GM12878 (cell line): Measurements from ENCODE around the gene SALL3. TPM values are rescaled to one million over a fixed set of nuclear protein-coding genes. Genes with fewer than 3 reads are reported as not detected.

Experiments used
- ATAC-seq: fragments of 200-7000 bp; cut with Tn5 transposase; 3 replicates; pipeline ENCODE4 v1.9.1; 2020; ENCODE audit warnings: mild to moderate bottlenecking, moderate library complexity
- BruUV-seq: library from RNA; stranded (reverse); fragments of 400-500 nt; replicated peaks from 2 replicates; lab custom pipeline; 2021; lab: Mats Ljungman, UMichigan
- CTCF ChIA-PET: fragments of 300-600 bp; sonication (Branson Sonifier 250); formaldehyde crosslinking; extraction: SDS; loops from one replicate; lab custom pipeline; 2021; ENCODE audit warnings: inconsistent platforms; lab: Yijun Ruan, JAX
- POLR2A ChIA-PET: fragments of 350-600 bp; formaldehyde crosslinking; extraction: SDS; loops from one replicate; lab custom pipeline; 2021; ENCODE audit warnings: inconsistent platforms; lab: Charles Lee
- RAD21 ChIA-PET: fragments of 300-600 bp; sonication (Branson Sonifier 250); formaldehyde crosslinking; loops from one replicate; lab custom pipeline; 2023; ENCODE audit warnings: antibody characterized with exemption; ENCODE audit not compliant: unreplicated experiment; lab: Charles Lee
- SMC1A ChIA-PET: fragments of 300-600 bp; sonication (Branson Sonifier 250); formaldehyde crosslinking; loops from one replicate; lab custom pipeline; 2023; ENCODE audit not compliant: unreplicated experiment, uncharacterized antibody; lab: Charles Lee
- DNase-seq: peaks from one replicate; pipeline ENCODE4 v3.0.0-alpha.2; 2011; ENCODE audit warnings: low read depth, low spot score
- FAIRE-seq: peaks from 3 replicates; lab custom pipeline; 2011; peaks lifted over from hg19 to GRCh38; lab: Jason Lieb, UNC
- H2AFZ ChIP-seq: 2 replicates; pipeline ENCODE4 v1.6.0; 2011; ENCODE audit warnings: low read depth, low read length, control low read depth; ENCODE audit not compliant: control insufficient read depth
- H3K27ac ChIP-seq: 2 replicates; pipeline ENCODE4 v1.5.1; 2011; ENCODE audit warnings: control low read depth; ENCODE audit not compliant: control insufficient read depth, insufficient read depth
- H3K27me3 ChIP-seq, 2 experiments: replicated peaks in 1 of 2; 2 replicates each; pipeline versions ENCODE4 v1.6.0 to v1.6.1; 2011; ENCODE audit warnings: low read length in 1 of 2; ENCODE audit not compliant: control insufficient read depth in 2 of 2, insufficient read depth in 2 of 2
- H3K36me3 ChIP-seq, 2 experiments: 2 replicates each; pipeline ENCODE4 v1.5.1; 2011; ENCODE audit warnings: low read length in 1 of 2; ENCODE audit not compliant: control insufficient read depth in 2 of 2, insufficient read depth in 2 of 2
- H3K4me1 ChIP-seq: 2 replicates; pipeline ENCODE4 v1.6.1; 2011; ENCODE audit warnings: mild to moderate bottlenecking, low read length, moderate library complexity, mixed read lengths; ENCODE audit not compliant: control insufficient read depth, insufficient read depth
- H3K4me2 ChIP-seq: 2 replicates; pipeline ENCODE4 v1.6.0; 2011; ENCODE audit warnings: control low read depth; ENCODE audit not compliant: control insufficient read depth, insufficient read depth
- H3K4me3 ChIP-seq: fragments of 200-600 bp; sonication (generic); 2 replicates; pipeline ENCODE4 v1.5.1; 2016
- H3K79me2 ChIP-seq: 2 replicates; pipeline ENCODE4 v1.6.0; 2011; ENCODE audit warnings: low read length; ENCODE audit not compliant: control insufficient read depth, insufficient read depth
- H3K9ac ChIP-seq: 2 replicates; pipeline ENCODE4 v1.8.0; 2011; ENCODE audit warnings: low read length, control low read depth, mixed read lengths; ENCODE audit not compliant: control insufficient read depth, insufficient read depth
- H3K9me3 ChIP-seq: replicated peaks from 3 replicates; pipeline ENCODE4 v1.5.1; 2011; ENCODE audit warnings: mild to moderate bottlenecking, low read length; ENCODE audit not compliant: control insufficient read depth, insufficient read depth
- H4K20me1 ChIP-seq: 2 replicates; pipeline ENCODE4 v1.6.0; 2011; ENCODE audit not compliant: control insufficient read depth, insufficient read depth
- ATF3 ChIP-seq: IDR thresholded peaks from 2 replicates; pipeline ENCODE4 v1.6.1; 2011; ENCODE audit warnings: low read depth, mild to moderate bottlenecking, low read length, moderate library complexity, borderline replicate concordance; ENCODE audit errors: extremely low read depth
- BCL11A ChIP-seq: IDR thresholded peaks from 2 replicates; pipeline ENCODE4 v1.6.1; 2011; ENCODE audit warnings: low read depth, low read length
- BHLHE40 ChIP-seq, 2 experiments: fragments of 450-650 bp in 1 of 2; IDR thresholded peaks; 2 replicates each; pipeline ENCODE4 v1.6.1; 2011 to 2017; ENCODE audit warnings: low read depth in 2 of 2, borderline replicate concordance in 1 of 2, improper control_type of control experiment in 1 of 2, low read length in 1 of 2, mild to moderate bottlenecking in 1 of 2
- CHD2 ChIP-seq: IDR thresholded peaks from 2 replicates; pipeline ENCODE4 v1.6.1; 2011; ENCODE audit warnings: low read depth, low read length, improper control_type of control experiment, borderline replicate concordance
- ESRRA ChIP-seq: IDR thresholded peaks from 2 replicates; pipeline ENCODE4 v1.6.1; 2012; ENCODE audit warnings: mild to moderate bottlenecking, low read length, improper control_type of control experiment
- HDAC2 ChIP-seq: fragments of 200-600 bp; sonication (generic); IDR thresholded peaks from 2 replicates; pipeline ENCODE4 v1.6.1; 2017
- HSF1 ChIP-seq: fragments of 150-350 bp; IDR thresholded peaks from 2 replicates; pipeline ENCODE4 v1.6.1; 2014; ENCODE audit warnings: mild to moderate bottlenecking, low read depth, low read length
- MXI1 ChIP-seq: fragments of 150-350 bp; IDR thresholded peaks from 2 replicates; pipeline ENCODE4 v1.6.1; 2011; ENCODE audit warnings: low read depth, mild to moderate bottlenecking, inconsistent platforms, low read length, improper control_type of control experiment
- NFYB ChIP-seq: IDR thresholded peaks from 2 replicates; pipeline ENCODE4 v1.6.1; 2011; ENCODE audit warnings: low read depth, mild to moderate bottlenecking, low read length, improper control_type of control experiment, moderate library complexity; ENCODE audit not compliant: insufficient read depth
- PAX5 ChIP-seq: IDR thresholded peaks from 2 replicates; pipeline ENCODE4 v1.6.1; 2011; ENCODE audit warnings: low read depth, low read length, borderline replicate concordance
- ZNF207 ChIP-seq: fragments of 450-650 bp; IDR thresholded peaks from 2 replicates; pipeline ENCODE4 v1.6.1; 2014; ENCODE audit warnings: antibody characterized with exemption, mild to moderate bottlenecking, borderline replicate concordance
- WGBS: methylation state at CpG from one replicate; pipeline ENCODE4 v1.1.6; 2016; ENCODE audit warnings: low lambda C conversion rate; ENCODE audit not compliant: insufficient replicate concordance, insufficient coverage; ENCODE audit errors: missing lambda C conversion rate; 5-methylcytosine and 5-hydroxymethylcytosine counted together
- in situ Hi-C: fragments of 300-500 bp; cut with MboI; formaldehyde crosslinking; loops from 9 replicates; pipeline ENCODE4 v1.14.3; 2018; ENCODE audit warnings: mixed read lengths
- intact Hi-C: fragments of 100-400 bp; cut with micrococcal nuclease; formaldehyde crosslinking; loops from one replicate; pipeline ENCODE4 v1.14.2; 2022; ENCODE audit not compliant: unreplicated experiment
- polyA plus RNA-seq, 11 experiments: library from polyadenylated mRNA; depleted of rRNA in 4 of 11; unstranded in 6 of 11; stranded (reverse) in 5 of 11; fragments of >200 nt; fragmentation: Nextera tagmentation in 4 of 11; fragmentation: Illumina TruSeq in 1 of 11; extraction: Ambion mirVana in 4 of 11; extraction: Trizol in 1 of 11; gene quantifications; 1 replicate in 1 of 11; 2 replicates in 10 of 11; pipeline versions ENCODE4 v1.2.1 to v1.2.3, GENCODE V29; 2011 to 2016; ENCODE audit warnings: inconsistent platforms in 2 of 11, missing spikeins in 2 of 11, low read depth in 1 of 11
- total RNA-seq, 4 experiments: library from RNA; depleted of rRNA in 3 of 4; stranded (reverse); fragments of >200 nt in 3 of 4; fragmentation: Illumina TruSeq in 1 of 4; extraction: Trizol in 1 of 4; gene quantifications; 2 replicates each; pipeline versions ENCODE4 v1.2.1 to v1.2.3, GENCODE V29; 2013 to 2021
- TF ChIP-seq, protein P1 (sequence below): fragments of 450-650 bp; IDR thresholded peaks from 2 replicates; pipeline ENCODE4 v1.6.1; 2017; ENCODE audit warnings: borderline replicate concordance
- TF ChIP-seq, protein P2 (sequence below): fragments of 450-650 bp; IDR thresholded peaks from 2 replicates; pipeline ENCODE4 v1.6.1; 2017; ENCODE audit warnings: mild to moderate bottlenecking

SALL3 gene
- total and polyA plus RNA-seq, 10 of the 15 experiments (the other 5 are each of a cell fraction or from before 2014, with no cell fraction given) = 0.01 to 0.10 (median 0.07) TPM; not detected in 7

GRCh38 chr18:78991446-78991845, 11.8 kb downstream of the SALL3 start:
- no peaks in the 10 kb centered on the region for H3K36me3 ChIP-seq
- H3K4me2 ChIP-seq = no peak overlapping the region
- no peaks in the 10 kb centered on the region for H3K79me2 ChIP-seq
- in situ Hi-C loops = no loop called here
- no peak overlapping the region for H3K27ac ChIP-seq
- SMC1A ChIA-PET = no interaction called here
- TF ChIP-seq, protein P1, sequence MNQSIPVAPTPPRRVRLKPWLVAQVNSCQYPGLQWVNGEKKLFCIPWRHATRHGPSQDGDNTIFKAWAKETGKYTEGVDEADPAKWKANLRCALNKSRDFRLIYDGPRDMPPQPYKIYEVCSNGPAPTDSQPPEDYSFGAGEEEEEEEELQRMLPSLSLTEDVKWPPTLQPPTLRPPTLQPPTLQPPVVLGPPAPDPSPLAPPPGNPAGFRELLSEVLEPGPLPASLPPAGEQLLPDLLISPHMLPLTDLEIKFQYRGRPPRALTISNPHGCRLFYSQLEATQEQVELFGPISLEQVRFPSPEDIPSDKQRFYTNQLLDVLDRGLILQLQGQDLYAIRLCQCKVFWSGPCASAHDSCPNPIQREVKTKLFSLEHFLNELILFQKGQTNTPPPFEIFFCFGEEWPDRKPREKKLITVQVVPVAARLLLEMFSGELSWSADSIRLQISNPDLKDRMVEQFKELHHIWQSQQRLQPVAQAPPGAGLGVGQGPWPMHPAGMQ = no peak
- TF ChIP-seq NFYB (no peak), HSF1 (no peak), MXI1 (no peak), BCL11A (no peak), PAX5 (no peak), CHD2 (no peak), ATF3 (no peak), ZNF207 (no peak), BHLHE40 (IDR thresholded peaks at IDR 0.05; ENCODE audit: borderline replicate concordance in 1 of 2, low read depth in 2 of 2, low read length in 1 of 2) (no peak), ESRRA (no peak), HDAC2 (no peak)
- TF ChIP-seq, protein P2, sequence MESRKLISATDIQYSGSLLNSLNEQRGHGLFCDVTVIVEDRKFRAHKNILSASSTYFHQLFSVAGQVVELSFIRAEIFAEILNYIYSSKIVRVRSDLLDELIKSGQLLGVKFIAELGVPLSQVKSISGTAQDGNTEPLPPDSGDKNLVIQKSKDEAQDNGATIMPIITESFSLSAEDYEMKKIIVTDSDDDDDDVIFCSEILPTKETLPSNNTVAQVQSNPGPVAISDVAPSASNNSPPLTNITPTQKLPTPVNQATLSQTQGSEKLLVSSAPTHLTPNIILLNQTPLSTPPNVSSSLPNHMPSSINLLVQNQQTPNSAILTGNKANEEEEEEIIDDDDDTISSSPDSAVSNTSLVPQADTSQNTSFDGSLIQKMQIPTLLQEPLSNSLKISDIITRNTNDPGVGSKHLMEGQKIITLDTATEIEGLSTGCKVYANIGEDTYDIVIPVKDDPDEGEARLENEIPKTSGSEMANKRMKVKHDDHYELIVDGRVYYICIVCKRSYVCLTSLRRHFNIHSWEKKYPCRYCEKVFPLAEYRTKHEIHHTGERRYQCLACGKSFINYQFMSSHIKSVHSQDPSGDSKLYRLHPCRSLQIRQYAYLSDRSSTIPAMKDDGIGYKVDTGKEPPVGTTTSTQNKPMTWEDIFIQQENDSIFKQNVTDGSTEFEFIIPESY = no peak
- TF ChIP-seq, all 136 proteins: peak for 0
- Histone ChIP-seq H3K9ac (no peak overlapping the region), H4K20me1 (no peaks in the 10 kb centered on the region), H2AFZ (no peak overlapping the region), H3K27me3 (no peaks in the 10 kb centered on the region), H3K4me1 (no peaks in the 10 kb centered on the region), H3K9me3 (no peaks in the 10 kb centered on the region; the same call in 2 of the 3 replicates), H3K4me3 (no peak overlapping the region)
- 89% methylated on average over 13 of the region's 13 CpGs for WGBS
- no peak for DNase-seq
- ChIA-PET CTCF (no interaction called here), POLR2A (no interaction called here), RAD21 (no interaction called here)
- BruUV-seq = no TSS peak
- no peak for FAIRE-seq
- intact Hi-C loops = no loop called here
- no peak for ATAC-seq
